Gastroesophageal sphincter (tissue), 3 donors: ENCODE data around the gene ALG12.

ENCODE experiments used
- POLR2A ChIP-seq, 2 donors: fragments of 450-650 bp; IDR thresholded peaks; one replicate each; pipeline ENCODE4 v1.6.1; 2017; ENCODE audit warnings: antibody characterized with exemption in 2 of 2, mild to moderate bottlenecking in 2 of 2, moderate library complexity in 1 of 2
- TF ChIP-seq, protein P1 (sequence below), 4 experiments: fragments of 200-600 bp in 2 of 4; fragments of 450-650 bp in 2 of 4; sonication (generic) in 1 of 4; IDR thresholded peaks; one replicate each; pipeline ENCODE4 v1.5.1; 2017 to 2019; ENCODE audit warnings: antibody characterized with exemption in 4 of 4, mild to moderate bottlenecking in 2 of 4, moderate library complexity in 2 of 4

- TF ChIP-seq, protein P1, sequence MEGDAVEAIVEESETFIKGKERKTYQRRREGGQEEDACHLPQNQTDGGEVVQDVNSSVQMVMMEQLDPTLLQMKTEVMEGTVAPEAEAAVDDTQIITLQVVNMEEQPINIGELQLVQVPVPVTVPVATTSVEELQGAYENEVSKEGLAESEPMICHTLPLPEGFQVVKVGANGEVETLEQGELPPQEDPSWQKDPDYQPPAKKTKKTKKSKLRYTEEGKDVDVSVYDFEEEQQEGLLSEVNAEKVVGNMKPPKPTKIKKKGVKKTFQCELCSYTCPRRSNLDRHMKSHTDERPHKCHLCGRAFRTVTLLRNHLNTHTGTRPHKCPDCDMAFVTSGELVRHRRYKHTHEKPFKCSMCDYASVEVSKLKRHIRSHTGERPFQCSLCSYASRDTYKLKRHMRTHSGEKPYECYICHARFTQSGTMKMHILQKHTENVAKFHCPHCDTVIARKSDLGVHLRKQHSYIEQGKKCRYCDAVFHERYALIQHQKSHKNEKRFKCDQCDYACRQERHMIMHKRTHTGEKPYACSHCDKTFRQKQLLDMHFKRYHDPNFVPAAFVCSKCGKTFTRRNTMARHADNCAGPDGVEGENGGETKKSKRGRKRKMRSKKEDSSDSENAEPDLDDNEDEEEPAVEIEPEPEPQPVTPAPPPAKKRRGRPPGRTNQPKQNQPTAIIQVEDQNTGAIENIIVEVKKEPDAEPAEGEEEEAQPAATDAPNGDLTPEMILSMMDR (IDR thresholded peaks at IDR 0.05) = no peak
- TF ChIP-seq POLR2A (IDR thresholded peaks at IDR 0.05) = no peak
These were observed 3.5 kb upstream of the ALG12 start for GRCh38 chr22:49921508-49922278.
